ENCODE results near the gene CENPB.

GRCh38 chr20:3800878-3801260 is 14.3 kb upstream of the CENPB start:
- TF ChIP-seq POLR2A (IDR thresholded peaks at IDR 0.05; ENCODE audit: low read length) (no peak), GATA1 (IDR thresholded peaks at IDR 0.05; ENCODE audit: low read depth, low read length) (no peak)

Measured in erythroblast (primary cell).